Endothelial cell of umbilical vein (primary cell): ENCODE results near the gene ITPR2. TPM values are rescaled to one million over a fixed set of nuclear protein-coding genes. Genes with fewer than 3 reads are reported as not detected.
"Not testable (repeated sequence)": the region's sequence is repeated elsewhere in the genome, so short reads cannot be mapped to it uniquely, and the experiment has no call there.

Experiments
- BruUV-seq: library from RNA; stranded (reverse); fragments of 400-500 nt; replicated peaks from 2 replicates; lab custom pipeline; 2021; lab: Mats Ljungman, UMichigan
- CTCF ChIA-PET: fragments of 300-600, 350-600 bp; sonication (Branson Sonifier 250); formaldehyde crosslinking; loops from one replicate; lab custom pipeline; 2021; ENCODE audit warnings: antibody characterized with exemption, inconsistent platforms; lab: Charles Lee
- POLR2A ChIA-PET: fragments of 300-600, 350-600 bp; sonication (Branson Sonifier 250); formaldehyde crosslinking; loops from one replicate; lab custom pipeline; 2021; ENCODE audit warnings: antibody characterized with exemption, inconsistent platforms; lab: Charles Lee
- DNase-seq: peaks from one replicate; pipeline ENCODE4 v3.0.0-alpha.2; 2011; ENCODE audit warnings: low read depth, low spot score
- FAIRE-seq: peaks from 2 replicates; lab custom pipeline; 2011; peaks lifted over from hg19 to GRCh38; lab: Jason Lieb, UNC
- H2AFZ ChIP-seq: 2 replicates; pipeline ENCODE4 v1.6.0; 2012; ENCODE audit warnings: low read depth, low read length, control low read depth, inconsistent platforms
- H3K27ac ChIP-seq: 2 replicates; pipeline ENCODE4 v1.5.1; 2011; ENCODE audit warnings: low read depth, mild to moderate bottlenecking, control low read depth, low read length, moderate library complexity; ENCODE audit not compliant: insufficient read depth
- H3K27me3 ChIP-seq, 2 experiments: 2 replicates each; pipeline versions ENCODE4 v1.6.0 to v1.6.1; 2011; ENCODE audit warnings: low read length in 2 of 2, mixed read lengths in 1 of 2; ENCODE audit not compliant: control insufficient read depth in 2 of 2, insufficient read depth in 2 of 2
- H3K36me3 ChIP-seq, 2 experiments: 2 replicates in 1 of 2; 3 replicates in 1 of 2; pipeline ENCODE4 v1.5.1; 2011; ENCODE audit warnings: low read length in 2 of 2, mild to moderate bottlenecking in 1 of 2, moderate library complexity in 1 of 2; ENCODE audit not compliant: control insufficient read depth in 2 of 2, insufficient read depth in 2 of 2; ENCODE audit errors: extremely low read depth in 1 of 2
- H3K4me1 ChIP-seq: 3 replicates; pipeline ENCODE4 v1.5.1; 2011; ENCODE audit warnings: mild to moderate bottlenecking, low read length; ENCODE audit not compliant: control insufficient read depth, insufficient read depth; ENCODE audit errors: extremely low read depth
- H3K4me2 ChIP-seq: 2 replicates; pipeline ENCODE4 v1.6.1; 2011; ENCODE audit warnings: low read length, control low read depth, mixed read lengths; ENCODE audit not compliant: insufficient read depth
- H3K4me3 ChIP-seq, 3 experiments: fragments of 200-600 bp in 1 of 3; sonication (generic), shearing (Covaris generic) in 1 of 3; replicated peaks in 1 of 3; 2 replicates each; pipeline ENCODE4 v1.5.1; 2011 to 2016; ENCODE audit warnings: control low read depth in 3 of 3, low read length in 3 of 3, mild to moderate bottlenecking in 2 of 3, inconsistent platforms in 1 of 3, low read depth in 1 of 3, moderate library complexity in 1 of 3; ENCODE audit not compliant: insufficient read depth in 1 of 3
- H3K79me2 ChIP-seq: 2 replicates; pipeline ENCODE4 v1.6.0; 2012; ENCODE audit warnings: low read length, inconsistent platforms; ENCODE audit not compliant: control insufficient read depth, insufficient read depth
- H3K9ac ChIP-seq: replicated peaks from 2 replicates; pipeline ENCODE3; 2011; ENCODE audit warnings: low read length, control low read depth; ENCODE audit not compliant: insufficient read depth; ENCODE audit errors: extremely low read depth
- H3K9me1 ChIP-seq: replicated peaks from 3 replicates; pipeline ENCODE4 v1.6.0; 2011; ENCODE audit warnings: mild to moderate bottlenecking, low read length; ENCODE audit not compliant: control insufficient read depth, insufficient read depth; ENCODE audit errors: extremely low read depth
- H3K9me3 ChIP-seq: replicated peaks from 2 replicates; pipeline ENCODE4 v1.5.1; 2012; ENCODE audit warnings: low read length, inconsistent platforms; ENCODE audit not compliant: control insufficient read depth, insufficient read depth
- H4K20me1 ChIP-seq: replicated peaks from 2 replicates; pipeline ENCODE3; 2011; ENCODE audit warnings: mild to moderate bottlenecking, low read length; ENCODE audit not compliant: control insufficient read depth, insufficient read depth; ENCODE audit errors: extremely low read depth
- CTCF ChIP-seq, 2 donors: IDR thresholded peaks; 1 replicate in 1 of 2; 2 replicates in 1 of 2; pipeline ENCODE4 v1.5.1; 2011; ENCODE audit warnings: low read length in 2 of 2, mild to moderate bottlenecking in 2 of 2, moderate library complexity in 2 of 2, control low read depth in 1 of 2, inconsistent platforms in 1 of 2, low read depth in 1 of 2; ENCODE audit not compliant: insufficient read depth in 1 of 2; ENCODE audit errors: extremely low read depth in 1 of 2
- EZH2 ChIP-seq: IDR thresholded peaks from 2 replicates; pipeline ENCODE4 v1.6.1; 2012; ENCODE audit warnings: borderline replicate concordance, low read depth, mild to moderate bottlenecking, moderate library complexity, low read length, inconsistent platforms; ENCODE audit not compliant: severe bottlenecking
- FOS ChIP-seq: IDR thresholded peaks from 2 replicates; pipeline ENCODE4 v1.6.1; 2011; ENCODE audit warnings: mild to moderate bottlenecking, low read length, moderate library complexity, borderline replicate concordance; ENCODE audit not compliant: insufficient read depth
- GATA2 ChIP-seq: IDR thresholded peaks from 2 replicates; pipeline ENCODE4 v1.7.0; 2011; ENCODE audit warnings: low read depth, mild to moderate bottlenecking, moderate library complexity, mixed read lengths, low read length; ENCODE audit not compliant: insufficient read length, insufficient read depth
- JUN ChIP-seq: IDR thresholded peaks from 2 replicates; pipeline ENCODE4 v1.6.1; 2011; ENCODE audit warnings: borderline replicate concordance, low read depth; ENCODE audit not compliant: insufficient read length, insufficient read depth
- MAX ChIP-seq: IDR thresholded peaks from 2 replicates; pipeline ENCODE4 v1.6.1; 2011; ENCODE audit not compliant: insufficient read depth, insufficient read length
- MYC ChIP-seq: IDR thresholded peaks from one replicate; pipeline ENCODE4 v1.6.1; 2011; ENCODE audit warnings: mild to moderate bottlenecking, low read depth, low read length
- POLR2A ChIP-seq: IDR thresholded peaks from 2 replicates; pipeline ENCODE4 v1.6.1; 2012; ENCODE audit warnings: low read depth, mild to moderate bottlenecking, control low read depth, low read length
- POLR2AphosphoS5 ChIP-seq: IDR thresholded peaks from 2 replicates; pipeline ENCODE4 v1.6.1; 2012; ENCODE audit warnings: low read depth, mild to moderate bottlenecking, control low read depth, low read length, moderate library complexity; ENCODE audit not compliant: insufficient read depth
- dilution Hi-C: fragments of 300-500 bp; cut with MboI; formaldehyde crosslinking; loops from one replicate; pipeline ENCODE4 v1.15.0; 2019; ENCODE audit warnings: low sequenced_read_pairs; ENCODE audit not compliant: extremely low pct_ligation_motif_present
- intact Hi-C: fragments of 100-400 bp; cut with micrococcal nuclease; formaldehyde crosslinking; loops from one replicate; pipeline ENCODE4 v1.10.0; 2022
- polyA plus RNA-seq, 4 experiments: library from polyadenylated mRNA; depleted of rRNA in 3 of 4; stranded (reverse) in 3 of 4; unstranded in 1 of 4; fragments of >200 nt; gene quantifications; 2 replicates each; pipeline versions ENCODE4 v1.2.1 to v1.2.3, GENCODE V29; 2011 to 2012; ENCODE audit warnings: missing spikeins in 1 of 4
- total RNA-seq: library from RNA; stranded (reverse); gene quantifications from 2 replicates; pipeline ENCODE4 v1.2.3, GENCODE V29; 2021

Gene ITPR2
- total and polyA plus RNA-seq, 2 donors (not counting 3 experiments of a cell fraction or from before 2014, with no cell fraction given) = 16.2 to 86.8 TPM

GRCh38 chr12:26604813-26605212, 228.2 kb downstream of the ITPR2 start:
- CTCF ChIA-PET = interaction anchor here (1.1 to 2.6 kb wide), 5 partner anchors 9 to 486 kb away, joined by 3 to 7 read pairs (median 5); no protein-coding TSS in a partner anchor
- dilution Hi-C loops = not testable (repeated sequence)

GRCh38 chr12:26599096-26599695, 233.8 kb downstream of the ITPR2 start:
- no peak overlapping the region for H3K4me2 ChIP-seq
- DNase-seq (no peak), FAIRE-seq (no peak)
- no TSS peak for BruUV-seq
- H3K9me1 ChIP-seq = no peaks in the 10 kb centered on the region
- no peak overlapping the region for H3K27ac ChIP-seq
- H3K4me1 ChIP-seq = no peaks in the 10 kb centered on the region
- dilution Hi-C loops = no loop called here
- ChIA-PET POLR2A (no interaction called here), CTCF (interaction anchor here (1.0 to 1.2 kb wide), 3 partner anchors 15 to 480 kb away, joined by 3 to 5 read pairs (median 3); no protein-coding TSS in a partner anchor)
- H3K79me2 ChIP-seq = no peaks in the 10 kb centered on the region
- no peaks in the 10 kb centered on the region for H4K20me1 ChIP-seq
- no peak overlapping the region for H3K9ac ChIP-seq
- peaks cover 9 to 26% of the 10 kb centered on the region in 2 experiments for H3K36me3 ChIP-seq
- no peaks in the 10 kb centered on the region for H3K27me3 ChIP-seq
- no peak overlapping the region for H3K4me3 ChIP-seq
- TF ChIP-seq CTCF (IDR thresholded peaks at IDR 0.05; ENCODE audit: extremely low read depth in 1 of 2, insufficient read depth in 1 of 2, low read depth in 1 of 2, low read length in 2 of 2) (no peak), MYC (no peak), POLR2A (no peak), POLR2AphosphoS5 (no peak), GATA2 (no peak), JUN (no peak), FOS (no peak), MAX (no peak), EZH2 (no peak)
- no peak overlapping the region for H2AFZ ChIP-seq
- intact Hi-C loops = no loop called here
- no peaks in the 10 kb centered on the region for H3K9me3 ChIP-seq

More at GRCh38 chr12:26604813-26605212, 228.2 kb downstream of the ITPR2 start:
- H3K79me2 ChIP-seq, H3K4me1 ChIP-seq, H3K9ac ChIP-seq, POLR2A ChIA-PET, H3K9me3 ChIP-seq, intact Hi-C loops, DNase-seq, H3K36me3 ChIP-seq, H4K20me1 ChIP-seq, H3K27me3 ChIP-seq, H3K4me3 ChIP-seq, FAIRE-seq, H3K9me1 ChIP-seq, H3K27ac ChIP-seq, BruUV-seq, H2AFZ ChIP-seq, H3K4me2 ChIP-seq: not testable (repeated sequence)
